ENCODE results near the gene PACRG. TPM values are rescaled to one million over a fixed set of nuclear protein-coding genes. Genes with fewer than 3 reads are reported as not detected.

The PACRG gene
- polyA plus RNA-seq, 1 donor from 2014 or later: 16.6 TPM

DNA sequence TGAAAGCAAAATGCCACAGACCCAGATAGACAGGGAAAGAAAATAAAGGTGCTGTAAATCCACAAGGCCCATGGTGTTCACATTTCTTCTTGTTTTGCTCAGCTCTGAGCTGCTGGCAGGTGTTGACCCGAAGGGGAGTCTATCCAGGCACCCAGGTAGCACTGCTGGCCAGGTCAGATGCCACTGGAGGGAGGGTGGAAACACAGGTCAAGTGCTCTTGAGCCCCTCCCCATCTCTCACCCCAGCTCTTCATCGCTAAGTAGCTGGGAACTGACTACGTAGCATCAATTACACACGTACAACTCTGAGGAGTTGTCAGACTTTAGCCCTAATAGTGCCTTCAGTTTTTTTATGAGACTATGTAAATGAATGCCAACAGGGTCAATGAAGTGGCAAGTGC lies 399.0 kb downstream of the PACRG start:
- no peaks in the 10 kb centered on the region for H3K9me2 ChIP-seq (ENCODE audit: insufficient read depth, low read length)
- H3K27me3 ChIP-seq (ENCODE audit: insufficient read depth, low read depth, low read length): no peaks in the 10 kb centered on the region
- no peak overlapping the region for H3K4me3 ChIP-seq (ENCODE audit: low read length)
- no peak overlapping the region for H2AFZ ChIP-seq (ENCODE audit: low read depth, low read length)
- H4K20me1 ChIP-seq (ENCODE audit: insufficient read depth): no peaks in the 10 kb centered on the region
- H3K27ac ChIP-seq (ENCODE audit: low read length): no peak overlapping the region
- no peak overlapping the region for H3K9ac ChIP-seq (ENCODE audit: low read length)
- no peaks in the 10 kb centered on the region for H3K36me3 ChIP-seq (ENCODE audit: insufficient read depth, low read length)
- no peaks in the 10 kb centered on the region for H3K9me3 ChIP-seq (ENCODE audit: low read length)
- H3F3A ChIP-seq (ENCODE audit: insufficient read depth, low read length, poor library complexity, severe bottlenecking): no peaks in the 10 kb centered on the region
- no peak overlapping the region for H3K4me2 ChIP-seq (ENCODE audit: low read length)
- no peaks in the 10 kb centered on the region for H3K79me2 ChIP-seq (replicated peaks; ENCODE audit: insufficient read depth, low read length)
- TF ChIP-seq, protein P1, sequence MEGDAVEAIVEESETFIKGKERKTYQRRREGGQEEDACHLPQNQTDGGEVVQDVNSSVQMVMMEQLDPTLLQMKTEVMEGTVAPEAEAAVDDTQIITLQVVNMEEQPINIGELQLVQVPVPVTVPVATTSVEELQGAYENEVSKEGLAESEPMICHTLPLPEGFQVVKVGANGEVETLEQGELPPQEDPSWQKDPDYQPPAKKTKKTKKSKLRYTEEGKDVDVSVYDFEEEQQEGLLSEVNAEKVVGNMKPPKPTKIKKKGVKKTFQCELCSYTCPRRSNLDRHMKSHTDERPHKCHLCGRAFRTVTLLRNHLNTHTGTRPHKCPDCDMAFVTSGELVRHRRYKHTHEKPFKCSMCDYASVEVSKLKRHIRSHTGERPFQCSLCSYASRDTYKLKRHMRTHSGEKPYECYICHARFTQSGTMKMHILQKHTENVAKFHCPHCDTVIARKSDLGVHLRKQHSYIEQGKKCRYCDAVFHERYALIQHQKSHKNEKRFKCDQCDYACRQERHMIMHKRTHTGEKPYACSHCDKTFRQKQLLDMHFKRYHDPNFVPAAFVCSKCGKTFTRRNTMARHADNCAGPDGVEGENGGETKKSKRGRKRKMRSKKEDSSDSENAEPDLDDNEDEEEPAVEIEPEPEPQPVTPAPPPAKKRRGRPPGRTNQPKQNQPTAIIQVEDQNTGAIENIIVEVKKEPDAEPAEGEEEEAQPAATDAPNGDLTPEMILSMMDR (IDR thresholded peaks at IDR 0.05; ENCODE audit: poor library complexity, severe bottlenecking): no peak
- TF ChIP-seq, protein P2, sequence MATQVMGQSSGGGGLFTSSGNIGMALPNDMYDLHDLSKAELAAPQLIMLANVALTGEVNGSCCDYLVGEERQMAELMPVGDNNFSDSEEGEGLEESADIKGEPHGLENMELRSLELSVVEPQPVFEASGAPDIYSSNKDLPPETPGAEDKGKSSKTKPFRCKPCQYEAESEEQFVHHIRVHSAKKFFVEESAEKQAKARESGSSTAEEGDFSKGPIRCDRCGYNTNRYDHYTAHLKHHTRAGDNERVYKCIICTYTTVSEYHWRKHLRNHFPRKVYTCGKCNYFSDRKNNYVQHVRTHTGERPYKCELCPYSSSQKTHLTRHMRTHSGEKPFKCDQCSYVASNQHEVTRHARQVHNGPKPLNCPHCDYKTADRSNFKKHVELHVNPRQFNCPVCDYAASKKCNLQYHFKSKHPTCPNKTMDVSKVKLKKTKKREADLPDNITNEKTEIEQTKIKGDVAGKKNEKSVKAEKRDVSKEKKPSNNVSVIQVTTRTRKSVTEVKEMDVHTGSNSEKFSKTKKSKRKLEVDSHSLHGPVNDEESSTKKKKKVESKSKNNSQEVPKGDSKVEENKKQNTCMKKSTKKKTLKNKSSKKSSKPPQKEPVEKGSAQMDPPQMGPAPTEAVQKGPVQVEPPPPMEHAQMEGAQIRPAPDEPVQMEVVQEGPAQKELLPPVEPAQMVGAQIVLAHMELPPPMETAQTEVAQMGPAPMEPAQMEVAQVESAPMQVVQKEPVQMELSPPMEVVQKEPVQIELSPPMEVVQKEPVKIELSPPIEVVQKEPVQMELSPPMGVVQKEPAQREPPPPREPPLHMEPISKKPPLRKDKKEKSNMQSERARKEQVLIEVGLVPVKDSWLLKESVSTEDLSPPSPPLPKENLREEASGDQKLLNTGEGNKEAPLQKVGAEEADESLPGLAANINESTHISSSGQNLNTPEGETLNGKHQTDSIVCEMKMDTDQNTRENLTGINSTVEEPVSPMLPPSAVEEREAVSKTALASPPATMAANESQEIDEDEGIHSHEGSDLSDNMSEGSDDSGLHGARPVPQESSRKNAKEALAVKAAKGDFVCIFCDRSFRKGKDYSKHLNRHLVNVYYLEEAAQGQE (IDR thresholded peaks at IDR 0.05; ENCODE audit: borderline replicate concordance): no peak
- TF ChIP-seq EZH2 (IDR thresholded peaks at IDR 0.05; ENCODE audit: borderline replicate concordance, insufficient read depth, low read length, poor library complexity, severe bottlenecking) (no peak), TAF1 (IDR thresholded peaks at IDR 0.05; ENCODE audit: low read depth) (no peak), SMC3 (conservative IDR thresholded peaks at IDR 0.05; ENCODE audit: poor library complexity) (no peak), MXI1 (conservative IDR thresholded peaks at IDR 0.05; ENCODE audit: poor library complexity, severe bottlenecking) (no peak), RAD21 (conservative IDR thresholded peaks at IDR 0.05) (no peak), EP300 (conservative IDR thresholded peaks at IDR 0.05; ENCODE audit: poor library complexity, severe bottlenecking) (no peak)

DNA sequence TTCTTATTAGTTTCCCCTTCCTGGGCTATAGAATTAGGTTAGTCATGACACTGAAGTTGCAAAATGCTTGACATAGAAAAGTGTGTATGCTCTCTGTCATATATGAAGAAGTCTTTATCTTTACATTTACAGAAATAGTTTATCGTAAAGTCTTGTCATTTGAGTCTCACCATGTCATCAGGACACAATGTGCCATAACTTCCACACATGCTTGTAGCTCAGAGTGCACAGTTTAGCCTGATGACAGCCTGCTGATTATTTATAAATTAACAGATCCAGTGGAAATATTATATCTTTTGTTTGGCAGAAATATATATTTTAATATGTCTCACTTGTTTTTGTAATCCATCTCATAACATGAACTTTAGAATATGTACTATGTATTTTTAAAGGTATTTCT lies 399.8 kb downstream of the PACRG start:
- H3K4me3 ChIP-seq (ENCODE audit: low read length): no peak overlapping the region
- H3F3A ChIP-seq (ENCODE audit: insufficient read depth, low read length, poor library complexity, severe bottlenecking): no peaks in the 10 kb centered on the region
- no peak overlapping the region for H3K4me2 ChIP-seq (ENCODE audit: low read length)
- H3K9ac ChIP-seq (ENCODE audit: low read length): no peak overlapping the region
- no peaks in the 10 kb centered on the region for H3K9me2 ChIP-seq (ENCODE audit: insufficient read depth, low read length)
- no peaks in the 10 kb centered on the region for H3K9me3 ChIP-seq (ENCODE audit: low read length)
- H3K36me3 ChIP-seq (ENCODE audit: insufficient read depth, low read length): no peaks in the 10 kb centered on the region
- no peak overlapping the region for H2AFZ ChIP-seq (ENCODE audit: low read depth, low read length)
- H3K79me2 ChIP-seq (replicated peaks; ENCODE audit: insufficient read depth, low read length): no peaks in the 10 kb centered on the region
- TF ChIP-seq, protein P1 (IDR thresholded peaks at IDR 0.05; ENCODE audit: poor library complexity, severe bottlenecking): no peak
- TF ChIP-seq MXI1 (conservative IDR thresholded peaks at IDR 0.05; ENCODE audit: poor library complexity, severe bottlenecking) (no peak), EZH2 (IDR thresholded peaks at IDR 0.05; ENCODE audit: borderline replicate concordance, insufficient read depth, low read length, poor library complexity, severe bottlenecking) (no peak), RAD21 (conservative IDR thresholded peaks at IDR 0.05) (no peak)
- no peaks in the 10 kb centered on the region for H3K27me3 ChIP-seq (ENCODE audit: insufficient read depth, low read depth, low read length)
- H4K20me1 ChIP-seq (ENCODE audit: insufficient read depth): no peaks in the 10 kb centered on the region
- H3K27ac ChIP-seq (ENCODE audit: low read length): no peak overlapping the region

Data from neural cell (in vitro differentiated cells).